H1 (cell line): ENCODE data around the gene UHRF1.

Experiments used
- BRCA1 ChIP-seq: IDR thresholded peaks from 2 replicates; pipeline ENCODE4 v1.6.1; 2012; ENCODE audit warnings: low read depth, low read length, improper control_type of control experiment
- CTCF ChIP-seq, 3 experiments: IDR thresholded peaks; 1 replicate in 2 of 3; 2 replicates in 1 of 3; pipeline versions ENCODE4 v1.5.1 to v1.6.1; 2011; ENCODE audit warnings: low read length in 3 of 3, mild to moderate bottlenecking in 3 of 3, inconsistent platforms in 2 of 3, low read depth in 1 of 3, moderate library complexity in 1 of 3; ENCODE audit not compliant: insufficient read depth in 1 of 3; ENCODE audit errors: control extremely low read depth in 1 of 3
- EP300 ChIP-seq, 2 experiments: IDR thresholded peaks; 1 replicate in 1 of 2; 2 replicates in 1 of 2; pipeline ENCODE4 v1.6.1; 2011 to 2012; ENCODE audit warnings: low read depth in 2 of 2, low read length in 2 of 2, mild to moderate bottlenecking in 2 of 2, borderline replicate concordance in 1 of 2, inconsistent platforms in 1 of 2, moderate library complexity in 1 of 2
- EZH2 ChIP-seq: fragments of 200-600 bp; sonication (generic); IDR thresholded peaks from 2 replicates; pipeline ENCODE4 v1.7.1; 2012; ENCODE audit warnings: low read depth, mild to moderate bottlenecking, moderate library complexity, low read length, inconsistent platforms; ENCODE audit not compliant: severe bottlenecking
- FOSL1 ChIP-seq: IDR thresholded peaks from 2 replicates; pipeline ENCODE4 v1.6.1; 2011; ENCODE audit warnings: mild to moderate bottlenecking, low read depth, low read length, moderate library complexity; ENCODE audit not compliant: insufficient read depth
- HDAC6 ChIP-seq: IDR thresholded peaks from one replicate; pipeline ENCODE4 v1.7.1; 2012; ENCODE audit warnings: low read depth, mild to moderate bottlenecking, inconsistent platforms, low read length, moderate library complexity
- JUND ChIP-seq: IDR thresholded peaks from 2 replicates; pipeline ENCODE4 v1.6.1; 2011; ENCODE audit warnings: mild to moderate bottlenecking, improper control_type of control experiment, low read length
- POLR2A ChIP-seq, 2 experiments: IDR thresholded peaks; 1 replicate in 1 of 2; 2 replicates in 1 of 2; pipeline ENCODE4 v1.6.1; 2011; ENCODE audit warnings: low read depth in 2 of 2, low read length in 2 of 2, mild to moderate bottlenecking in 2 of 2; ENCODE audit errors: control extremely low read depth in 1 of 2
- SUZ12 ChIP-seq: fragments of 200-600 bp; sonication (generic); IDR thresholded peaks from 2 replicates; pipeline ENCODE4 v1.6.1; 2012; ENCODE audit warnings: mild to moderate bottlenecking, inconsistent platforms, low read length, moderate library complexity, mixed read lengths
- TAF1 ChIP-seq: IDR thresholded peaks from 2 replicates; pipeline ENCODE4 v1.6.1; 2011; ENCODE audit warnings: mild to moderate bottlenecking, low read depth, low read length
- TBP ChIP-seq: IDR thresholded peaks from 2 replicates; pipeline ENCODE4 v1.6.1; 2011; ENCODE audit warnings: low read depth, low read length, improper control_type of control experiment
- YY1 ChIP-seq: IDR thresholded peaks from 2 replicates; pipeline ENCODE4 v1.6.1; 2011; ENCODE audit warnings: low read depth, mild to moderate bottlenecking, low read length
- TF ChIP-seq, protein P1 (sequence below): IDR thresholded peaks from 2 replicates; pipeline ENCODE4 v1.6.1; 2011; ENCODE audit warnings: low read length, improper control_type of control experiment

- TF ChIP-seq CTCF (IDR thresholded peaks at IDR 0.05; ENCODE audit: control extremely low read depth in 1 of 3, insufficient read depth in 1 of 3, low read depth in 1 of 3, low read length in 3 of 3), result no peak
- TF ChIP-seq, protein P1, sequence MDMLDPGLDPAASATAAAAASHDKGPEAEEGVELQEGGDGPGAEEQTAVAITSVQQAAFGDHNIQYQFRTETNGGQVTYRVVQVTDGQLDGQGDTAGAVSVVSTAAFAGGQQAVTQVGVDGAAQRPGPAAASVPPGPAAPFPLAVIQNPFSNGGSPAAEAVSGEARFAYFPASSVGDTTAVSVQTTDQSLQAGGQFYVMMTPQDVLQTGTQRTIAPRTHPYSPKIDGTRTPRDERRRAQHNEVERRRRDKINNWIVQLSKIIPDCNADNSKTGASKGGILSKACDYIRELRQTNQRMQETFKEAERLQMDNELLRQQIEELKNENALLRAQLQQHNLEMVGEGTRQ, result no peak
- TF ChIP-seq POLR2A (IDR thresholded peaks at IDR 0.05; ENCODE audit: control extremely low read depth in 1 of 2, low read depth in 2 of 2, low read length in 2 of 2), result no peak
- TF ChIP-seq HDAC6, result no peak
- no peak for TF ChIP-seq TAF1
- TF ChIP-seq JUND, result no peak
- TF ChIP-seq SUZ12, result no peak
- TF ChIP-seq EZH2, result no peak
- TF ChIP-seq EP300 (IDR thresholded peaks at IDR 0.05; ENCODE audit: borderline replicate concordance in 1 of 2, low read depth in 2 of 2, low read length in 2 of 2), result no peak
- no peak for TF ChIP-seq BRCA1
- TF ChIP-seq TBP, result no peak
- TF ChIP-seq YY1, result no peak
- TF ChIP-seq FOSL1, result no peak
Measured at GRCh38 chr19:4997297-4997696, 88.0 kb downstream of the UHRF1 start.
